K562 (cell line): ENCODE measurements around the gene COL16A1. TPM values are rescaled to one million over a fixed set of nuclear protein-coding genes. Genes with fewer than 3 reads are reported as not detected.

Experiments
- ATAC-seq: fragments of 200-7000 bp; cut with Tn5 transposase; 3 replicates; pipeline ENCODE4 v1.9.1; 2020; ENCODE audit warnings: moderate library complexity
- BruUV-seq: library from RNA; stranded (reverse); fragments of 400-500 nt; replicated peaks from 2 replicates; lab custom pipeline; 2021; lab: Mats Ljungman, UMichigan
- CTCF ChIA-PET: fragments of 300-600 bp; formaldehyde crosslinking; extraction: SDS; loops from one replicate; lab custom pipeline; 2021; ENCODE audit warnings: low intra/inter-chr PET ratio; lab: Yijun Ruan, JAX
- POLR2A ChIA-PET: fragments of 300-600, 350-650 bp; sonication (Branson Sonifier 250); formaldehyde crosslinking; extraction: SDS; loops from one replicate; lab custom pipeline; 2021; ENCODE audit warnings: antibody characterized with exemption, inconsistent platforms; lab: Yijun Ruan, JAX
- DNase-seq, 4 experiments: peaks; one replicate each; pipeline versions ENCODE4 v3.0.0 to v3.0.0-alpha.2; 2011 to 2018; ENCODE audit warnings: low spot score in 3 of 4, mixed read lengths in 3 of 4; ENCODE audit errors: extremely low read depth in 1 of 4
- FAIRE-seq: peaks from 2 replicates; lab custom pipeline; 2011; peaks lifted over from hg19 to GRCh38; lab: Jason Lieb, UNC
- H2AFZ ChIP-seq: 2 replicates; pipeline ENCODE4 v1.6.0; 2011; ENCODE audit warnings: low read depth, low read length, control low read depth, inconsistent platforms
- H3K27ac ChIP-seq: fragments of 200-600 bp; 3 replicates; pipeline ENCODE4 v1.8.0; 2011; ENCODE audit warnings: low read depth, mild to moderate bottlenecking, control low read depth, inconsistent platforms, low read length, moderate library complexity, mixed read lengths; ENCODE audit errors: extremely low read depth
- H3K27me3 ChIP-seq, 2 experiments: fragments of 300-600 bp in 1 of 2; 2 replicates in 1 of 2; 3 replicates in 1 of 2; pipeline versions ENCODE4 v1.6.0 to v1.8.0; 2011; ENCODE audit warnings: inconsistent platforms in 2 of 2, low read length in 2 of 2, mild to moderate bottlenecking in 1 of 2, mixed read lengths in 1 of 2, moderate library complexity in 1 of 2; ENCODE audit not compliant: control insufficient read depth in 2 of 2, insufficient read depth in 2 of 2
- H3K36me3 ChIP-seq: fragments of 300-600 bp; 3 replicates; pipeline ENCODE4 v1.8.0; 2011; ENCODE audit warnings: mild to moderate bottlenecking, low read length, inconsistent platforms; ENCODE audit not compliant: control insufficient read depth, insufficient read depth
- H3K4me1 ChIP-seq, 2 experiments: fragments of 200-600 bp in 1 of 2; replicated peaks in 1 of 2; 2 replicates in 1 of 2; 3 replicates in 1 of 2; pipeline versions ENCODE4 v1.5.1 to v1.8.0; 2011; ENCODE audit warnings: inconsistent platforms in 2 of 2, low read length in 2 of 2, mild to moderate bottlenecking in 1 of 2, mixed read lengths in 1 of 2, moderate library complexity in 1 of 2; ENCODE audit not compliant: control insufficient read depth in 2 of 2, insufficient read depth in 2 of 2
- H3K4me2 ChIP-seq: 2 replicates; pipeline ENCODE4 v1.6.1; 2011; ENCODE audit warnings: low read length, control low read depth, inconsistent platforms, mixed read lengths; ENCODE audit not compliant: insufficient read depth
- H3K4me3 ChIP-seq: fragments of 200-600 bp; sonication (generic), shearing (Covaris generic); 2 replicates; pipeline ENCODE4 v1.5.1; 2016; ENCODE audit warnings: control low read depth, inconsistent platforms
- H3K79me2 ChIP-seq: fragments of 200-600 bp; 3 replicates; pipeline ENCODE4 v1.8.0; 2011; ENCODE audit warnings: low read length, inconsistent platforms; ENCODE audit not compliant: control insufficient read depth, insufficient read depth
- H3K9ac ChIP-seq, 2 experiments: 2 replicates each; pipeline versions ENCODE4 v1.6.0 to v1.6.1; 2011; ENCODE audit warnings: low read depth in 2 of 2, low read length in 2 of 2, control low read depth in 1 of 2, inconsistent platforms in 1 of 2, mild to moderate bottlenecking in 1 of 2, mixed read lengths in 1 of 2; ENCODE audit not compliant: insufficient read depth in 1 of 2
- H3K9me1 ChIP-seq: one replicate; pipeline ENCODE4 v1.6.0; 2011; ENCODE audit warnings: inconsistent platforms, mild to moderate bottlenecking, low read length, moderate library complexity; ENCODE audit not compliant: control insufficient read depth, insufficient read depth
- H3K9me3 ChIP-seq: replicated peaks from 2 replicates; pipeline ENCODE4 v1.5.1; 2011; ENCODE audit warnings: low read depth, low read length, inconsistent platforms; ENCODE audit not compliant: control insufficient read depth, insufficient read depth
- H4K20me1 ChIP-seq: replicated peaks from 2 replicates; pipeline ENCODE4 v1.6.1; 2011; ENCODE audit warnings: low read length, inconsistent platforms, mixed read lengths; ENCODE audit not compliant: control insufficient read depth, insufficient read depth
- CREBBP ChIP-seq: IDR thresholded peaks from one replicate; pipeline ENCODE4 v1.6.1; 2012; ENCODE audit warnings: low read depth, mild to moderate bottlenecking, control low read depth, inconsistent platforms, low read length
- ELK1 ChIP-seq: sonication (generic); formaldehyde crosslinking; IDR thresholded peaks from 2 replicates; pipeline ENCODE4 v1.8.1; 2022; ENCODE audit warnings: missing genetic modification reagents
- HMGXB4 ChIP-seq: sonication (generic); formaldehyde crosslinking; IDR thresholded peaks from 2 replicates; pipeline ENCODE4 v1.8.1; 2023; ENCODE audit warnings: mild to moderate bottlenecking, missing genetic modification reagents
- KLF10 ChIP-seq: fragments of 250-450 bp; sonication (Bioruptor Pico); IDR thresholded peaks from 2 replicates; pipeline ENCODE4 v1.6.1; 2021; ENCODE audit warnings: matching md5 sums
- PHTF2 ChIP-seq: fragments of 250-450 bp; sonication (Bioruptor Pico); IDR thresholded peaks from 2 replicates; pipeline ENCODE4 v1.5.0; 2021; ENCODE audit warnings: mild to moderate bottlenecking
- TSC22D4 ChIP-seq: fragments of 450-650 bp; IDR thresholded peaks from 2 replicates; pipeline ENCODE4 v1.6.1; 2016; ENCODE audit warnings: missing genetic modification characterization, missing biosample characterization, control low read depth
- ZBTB5 ChIP-seq: fragments of 450-650 bp; IDR thresholded peaks from 2 replicates; pipeline ENCODE4 v1.6.1; 2017; ENCODE audit warnings: antibody characterized with exemption
- WGBS: fragments of 100-300 bp; shearing (Covaris generic); methylation state at CpG from one replicate; pipeline ENCODE4 v1.1.6; 2016; ENCODE audit warnings: low coverage, mixed read lengths; ENCODE audit not compliant: insufficient coverage; ENCODE audit errors: missing lambda C conversion rate; 5-methylcytosine and 5-hydroxymethylcytosine counted together
- in situ Hi-C: fragments of 300-500 bp; cut with MboI; formaldehyde crosslinking; loops from 4 replicates; pipeline ENCODE4 v1.15.0; 2018; ENCODE audit warnings: inconsistent platforms, mixed read lengths
- intact Hi-C: fragments of 100-400 bp; cut with micrococcal nuclease; formaldehyde crosslinking; loops from 2 replicates; pipeline ENCODE4 v1.14.2; 2022
- polyA plus RNA-seq, 8 experiments: library from polyadenylated mRNA; depleted of rRNA in 4 of 8; stranded (reverse) in 5 of 8; unstranded in 3 of 8; fragments of >200 nt; fragmentation: Nextera tagmentation in 2 of 8; fragmentation: Illumina TruSeq in 1 of 8; extraction: Ambion mirVana in 2 of 8; extraction: Trizol in 1 of 8; gene quantifications; 2 replicates each; pipeline versions ENCODE4 v1.2.1 to v1.2.3, GENCODE V29; 2011 to 2014; ENCODE audit warnings: inconsistent platforms in 1 of 8, missing spikeins in 1 of 8
- total RNA-seq, 7 experiments: library from RNA; depleted of rRNA in 6 of 7; stranded (reverse); fragments of >200 nt in 6 of 7; fragmentation: Illumina TruSeq in 2 of 7; extraction: Trizol in 2 of 7; gene quantifications; 2 replicates each; pipeline versions ENCODE4 v1.2.1 to v1.2.3, GENCODE V29; 2011 to 2021; ENCODE audit warnings: low replicate concordance in 1 of 7
- TF ChIP-seq, protein P1 (sequence below), 3 experiments: fragments of 200-800 bp in 1 of 3; fragments of 250-450 bp in 1 of 3; fragments of 450-650 bp in 1 of 3; sonication (Bioruptor Pico) in 1 of 3; sonication (Bioruptor generic) in 1 of 3; formaldehyde crosslinking in 1 of 3; IDR thresholded peaks; 2 replicates each; pipeline versions ENCODE4 v1.6.1 to v1.8.0; 2016 to 2022; ENCODE audit warnings: mild to moderate bottlenecking in 2 of 3, missing genetic modification characterization in 2 of 3, missing compliant biosample characterization in 1 of 3, moderate library complexity in 1 of 3

The COL16A1 gene
- total and polyA plus RNA-seq, 9 of the 15 experiments (the other 6 are each of a cell fraction or from before 2014, with no cell fraction given) = 0.11 to 0.60 (median 0.11) TPM; not detected in 6

DNA sequence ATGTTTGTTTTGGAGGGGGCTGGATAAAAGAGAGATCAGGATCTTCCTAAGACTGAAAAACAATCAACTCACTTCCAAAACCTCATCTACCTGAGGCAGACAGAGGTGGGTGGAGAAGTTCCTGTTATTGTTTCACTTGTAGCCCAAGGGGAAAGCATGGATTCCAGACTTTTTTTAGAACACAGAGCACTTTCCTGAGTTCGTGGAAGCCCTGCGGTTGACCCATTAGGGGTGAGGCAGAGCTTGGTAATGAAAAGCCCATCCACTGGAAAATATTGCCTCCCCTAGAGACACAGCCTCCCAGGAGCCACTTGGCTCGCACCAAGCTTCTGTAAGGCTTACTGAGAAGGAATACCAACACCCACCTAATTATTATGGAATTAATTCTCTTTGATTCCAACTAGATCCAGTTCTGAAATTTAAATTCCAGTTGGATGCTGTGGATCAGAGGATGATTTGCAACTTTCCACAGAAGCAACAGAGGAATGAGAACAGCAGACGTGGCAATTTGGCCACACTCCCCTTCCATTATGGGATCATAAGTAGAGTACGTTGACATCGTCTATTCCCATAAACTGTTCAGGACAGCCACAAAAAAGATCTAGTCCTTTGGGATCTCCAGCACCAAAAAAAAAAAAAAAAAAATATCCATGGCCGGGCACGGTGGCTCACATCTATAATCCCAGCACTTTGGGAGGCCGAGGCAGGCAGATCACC, 55.0 kb downstream of the COL16A1 start:
- ATAC-seq (no peak), FAIRE-seq (no peak), DNase-seq (no peak)
- peaks cover 0 to 2% of the 10 kb centered on the region in 2 experiments; a peak in 3 of 5 replicates for H3K4me1 ChIP-seq
- no peak overlapping the region for H3K4me3 ChIP-seq
- intact Hi-C loops = loop anchor here (10.0 kb wide), 1 partner anchor 306 kb away; no protein-coding TSS in a partner anchor
- peaks cover 7 to 22% of the 10 kb centered on the region in 2 experiments; a peak in 4 of 5 replicates for H3K27me3 ChIP-seq
- 28% methylated on average over 9 of the region's 9 CpGs for WGBS
- in situ Hi-C loops = no loop called here
- H3K36me3 ChIP-seq = no peaks in the 10 kb centered on the region
- ChIA-PET CTCF (no interaction called here), POLR2A (interaction anchor here (0.5 kb wide), 1 partner anchor 493 kb away, joined by 4 read pairs; no protein-coding TSS in a partner anchor)
- H3K4me2 ChIP-seq = no peak overlapping the region
- no TSS peak for BruUV-seq
- H3K9me3 ChIP-seq = no peaks in the 10 kb centered on the region
- no peak overlapping the region for H3K9ac ChIP-seq
- H2AFZ ChIP-seq = no peak overlapping the region
- no peaks in the 10 kb centered on the region; the same call in 1 of the 2 replicates for H4K20me1 ChIP-seq
- H3K27ac ChIP-seq = no peak overlapping the region
- TF ChIP-seq CREBBP (no peak), HMGXB4 (CRISPR knock-in tag) (no peak), KLF10 (no peak), ZBTB5 (no peak), PHTF2 (CRISPR knock-in tag) (no peak), TSC22D4 (tag) (no peak), ELK1 (CRISPR knock-in tag) (no peak)
- TF ChIP-seq, protein P1, sequence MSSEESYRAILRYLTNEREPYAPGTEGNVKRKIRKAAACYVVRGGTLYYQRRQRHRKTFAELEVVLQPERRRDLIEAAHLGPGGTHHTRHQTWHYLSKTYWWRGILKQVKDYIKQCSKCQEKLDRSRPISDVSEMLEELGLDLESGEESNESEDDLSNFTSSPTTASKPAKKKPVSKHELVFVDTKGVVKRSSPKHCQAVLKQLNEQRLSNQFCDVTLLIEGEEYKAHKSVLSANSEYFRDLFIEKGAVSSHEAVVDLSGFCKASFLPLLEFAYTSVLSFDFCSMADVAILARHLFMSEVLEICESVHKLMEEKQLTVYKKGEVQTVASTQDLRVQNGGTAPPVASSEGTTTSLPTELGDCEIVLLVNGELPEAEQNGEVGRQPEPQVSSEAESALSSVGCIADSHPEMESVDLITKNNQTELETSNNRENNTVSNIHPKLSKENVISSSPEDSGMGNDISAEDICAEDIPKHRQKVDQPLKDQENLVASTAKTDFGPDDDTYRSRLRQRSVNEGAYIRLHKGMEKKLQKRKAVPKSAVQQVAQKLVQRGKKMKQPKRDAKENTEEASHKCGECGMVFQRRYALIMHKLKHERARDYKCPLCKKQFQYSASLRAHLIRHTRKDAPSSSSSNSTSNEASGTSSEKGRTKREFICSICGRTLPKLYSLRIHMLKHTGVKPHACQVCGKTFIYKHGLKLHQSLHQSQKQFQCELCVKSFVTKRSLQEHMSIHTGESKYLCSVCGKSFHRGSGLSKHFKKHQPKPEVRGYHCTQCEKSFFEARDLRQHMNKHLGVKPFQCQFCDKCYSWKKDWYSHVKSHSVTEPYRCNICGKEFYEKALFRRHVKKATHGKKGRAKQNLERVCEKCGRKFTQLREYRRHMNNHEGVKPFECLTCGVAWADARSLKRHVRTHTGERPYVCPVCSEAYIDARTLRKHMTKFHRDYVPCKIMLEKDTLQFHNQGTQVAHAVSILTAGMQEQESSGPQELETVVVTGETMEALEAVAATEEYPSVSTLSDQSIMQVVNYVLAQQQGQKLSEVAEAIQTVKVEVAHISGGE (CRISPR knock-in tag; IDR thresholded peaks at IDR 0.05) = no peak
- H3K79me2 ChIP-seq = peaks cover 6% of the 10 kb centered on the region
- no peaks in the 10 kb centered on the region for H3K9me1 ChIP-seq
